GM23338 (cell line): Measurements from ENCODE around the gene SLC24A4. TPM values are rescaled to one million over a fixed set of nuclear protein-coding genes. Genes with fewer than 3 reads are reported as not detected.

Experiments
- ATAC-seq: fragments of 200-7000 bp; cut with Tn5 transposase; 3 replicates; pipeline ENCODE4 v1.9.1; 2020
- DNase-seq: peaks from one replicate; pipeline ENCODE4 v3.0.0-alpha.2; 2015; ENCODE audit warnings: low spot score
- H2AFZ ChIP-seq: fragments of 200-600 bp; sonication (generic); 2 replicates; pipeline ENCODE4 v1.8.0; 2016; ENCODE audit warnings: antibody characterized with exemption, mild to moderate bottlenecking, moderate library complexity
- H3F3A ChIP-seq: fragments of 200-600 bp; sonication (generic); replicated peaks from 2 replicates; pipeline ENCODE4 v1.8.0; 2017; ENCODE audit warnings: antibody characterized with exemption, mixed run types, low read depth
- H3K27ac ChIP-seq: fragments of 200-600 bp; sonication (generic); 2 replicates; pipeline ENCODE4 v1.6.1; 2016; ENCODE audit warnings: low read depth
- H3K27me3 ChIP-seq: fragments of 200-600 bp; sonication (generic); 2 replicates; pipeline ENCODE4 v1.8.0; 2016; ENCODE audit warnings: mild to moderate bottlenecking, mixed run types, moderate library complexity; ENCODE audit not compliant: insufficient read depth
- H3K36me3 ChIP-seq: fragments of 200-600 bp; sonication (generic); 2 replicates; pipeline ENCODE4 v1.8.0; 2016; ENCODE audit warnings: mild to moderate bottlenecking; ENCODE audit not compliant: insufficient read depth
- H3K4me1 ChIP-seq: fragments of 200-600 bp; sonication (generic); 2 replicates; pipeline ENCODE4 v1.8.0; 2016; ENCODE audit warnings: mild to moderate bottlenecking, moderate library complexity; ENCODE audit not compliant: insufficient read depth
- H3K4me2 ChIP-seq: fragments of 200-600 bp; sonication (generic); 2 replicates; pipeline ENCODE4 v1.7.1; 2017; ENCODE audit warnings: mixed run types
- H3K4me3 ChIP-seq: fragments of 200-600 bp; sonication (generic); 2 replicates; pipeline ENCODE4 v1.6.1; 2016; ENCODE audit warnings: mixed run types
- H3K79me2 ChIP-seq: fragments of 200-600 bp; sonication (generic); replicated peaks from 2 replicates; pipeline ENCODE4 v1.8.0; 2017; ENCODE audit warnings: mild to moderate bottlenecking; ENCODE audit not compliant: insufficient read depth
- H3K9me2 ChIP-seq: fragments of 200-600 bp; sonication (generic); 2 replicates; pipeline ENCODE4 v1.8.0; 2017; ENCODE audit not compliant: insufficient read depth
- H4K20me1 ChIP-seq: fragments of 200-600 bp; sonication (generic); replicated peaks from 2 replicates; pipeline ENCODE4 v1.8.0; 2017; ENCODE audit warnings: mild to moderate bottlenecking; ENCODE audit not compliant: insufficient read depth
- H3K27ac Mint-ChIP-seq: 2 replicates; pipeline ENCODE4 v1.8.0; 2020; ENCODE audit warnings: inconsistent platforms, mild to moderate bottlenecking, moderate library complexity, mixed read lengths
- H3K27me3 Mint-ChIP-seq: 3 replicates; pipeline ENCODE4 v1.8.0; 2022; ENCODE audit warnings: low read depth, mild to moderate bottlenecking, moderate library complexity, mixed read lengths, inconsistent platforms; ENCODE audit not compliant: insufficient read depth, poor library complexity
- H3K36me3 Mint-ChIP-seq: 3 replicates; pipeline ENCODE4 v1.8.0; 2021; ENCODE audit warnings: low read depth, mild to moderate bottlenecking, inconsistent platforms, moderate library complexity, mixed read lengths
- H3K4me1 Mint-ChIP-seq: 3 replicates; pipeline ENCODE4 v1.8.0; 2020; ENCODE audit warnings: mild to moderate bottlenecking, inconsistent platforms, mixed read lengths
- H3K4me3 Mint-ChIP-seq: 3 replicates; pipeline ENCODE4 v1.8.0; 2021; ENCODE audit warnings: moderate library complexity, mild to moderate bottlenecking, inconsistent platforms, mixed read lengths
- H3K9me3 Mint-ChIP-seq: 3 replicates; pipeline ENCODE4 v1.8.0; 2020; ENCODE audit warnings: moderate library complexity, mild to moderate bottlenecking, inconsistent platforms, mixed read lengths
- CREB1 ChIP-seq: fragments of 250-450 bp; sonication (Bioruptor Pico); IDR thresholded peaks from 2 replicates; pipeline ENCODE4 v1.5.0; 2020; ENCODE audit warnings: low read depth, mild to moderate bottlenecking, moderate library complexity
- EZH2 ChIP-seq: fragments of 200-600 bp; sonication (generic); IDR thresholded peaks from one replicate; pipeline ENCODE4 v1.8.0; 2017; ENCODE audit warnings: antibody characterized with exemption, mild to moderate bottlenecking, low read depth; ENCODE audit not compliant: unreplicated experiment
- EZH2phosphoT487 ChIP-seq: fragments of 200-600 bp; sonication (generic); IDR thresholded peaks from one replicate; pipeline ENCODE4 v1.8.1; 2018; ENCODE audit warnings: antibody characterized with exemption; ENCODE audit not compliant: unreplicated experiment
- JUNB ChIP-seq: IDR thresholded peaks from one replicate; pipeline ENCODE4 v1.6.1; 2016; ENCODE audit warnings: antibody characterized with exemption; ENCODE audit not compliant: unreplicated experiment
- NANOG ChIP-seq: IDR thresholded peaks from 2 replicates; pipeline ENCODE4 v1.6.1; 2016; ENCODE audit warnings: antibody characterized with exemption, borderline replicate concordance
- POLR2AphosphoS5 ChIP-seq: IDR thresholded peaks from 2 replicates; pipeline ENCODE4 v1.6.1; 2016; ENCODE audit warnings: antibody characterized with exemption, low read depth
- STAT1 ChIP-seq: IDR thresholded peaks from one replicate; pipeline ENCODE4 v1.6.1; 2016; ENCODE audit warnings: antibody characterized with exemption; ENCODE audit not compliant: unreplicated experiment
- ZNF114 ChIP-seq: fragments of 250-450 bp; sonication (Bioruptor Pico); IDR thresholded peaks from 2 replicates; pipeline ENCODE4 v1.5.0; 2020; ENCODE audit warnings: mild to moderate bottlenecking, moderate library complexity
- ZNF331 ChIP-seq: fragments of 250-450 bp; sonication (Bioruptor Pico); IDR thresholded peaks from 2 replicates; pipeline ENCODE4 v1.5.0; 2020; ENCODE audit warnings: low read depth, mild to moderate bottlenecking, moderate library complexity
- polyA plus RNA-seq: library from polyadenylated mRNA; unstranded; fragments of >200 nt; fragmentation: Nextera tagmentation; extraction: Ambion mirVana; gene quantifications from 2 replicates; pipeline ENCODE4 v1.2.1, GENCODE V29; 2016
- total RNA-seq: library from RNA; depleted of rRNA; stranded (reverse); fragments of >200 nt; shearing (Covaris generic); gene quantifications from 2 replicates; pipeline ENCODE4 v1.2.3, GENCODE V29; 2014
- TF ChIP-seq, protein P1 (sequence below): IDR thresholded peaks from one replicate; pipeline ENCODE4 v1.6.1; 2018; ENCODE audit warnings: antibody characterized with exemption; ENCODE audit not compliant: unreplicated experiment
- TF ChIP-seq, protein P2 (sequence below): fragments of 250-450 bp; sonication (Bioruptor Pico); IDR thresholded peaks from 2 replicates; pipeline ENCODE4 v1.5.0; 2020; ENCODE audit warnings: mild to moderate bottlenecking, moderate library complexity
- TF ChIP-seq, protein P3 (sequence below), 2 experiments: fragments of 200-600 bp in 1 of 2; sonication (generic) in 1 of 2; conservative IDR thresholded peaks; 2 replicates each; pipeline versions ENCODE4 v1.5.1 to v1.6.1; 2016 to 2017; ENCODE audit warnings: antibody characterized with exemption in 2 of 2, low read depth in 2 of 2, mild to moderate bottlenecking in 2 of 2, moderate library complexity in 1 of 2

The SLC24A4 gene
- total and polyA plus RNA-seq, 2 experiments from 2014 or later, result 0.06 to 0.38 TPM

DNA sequence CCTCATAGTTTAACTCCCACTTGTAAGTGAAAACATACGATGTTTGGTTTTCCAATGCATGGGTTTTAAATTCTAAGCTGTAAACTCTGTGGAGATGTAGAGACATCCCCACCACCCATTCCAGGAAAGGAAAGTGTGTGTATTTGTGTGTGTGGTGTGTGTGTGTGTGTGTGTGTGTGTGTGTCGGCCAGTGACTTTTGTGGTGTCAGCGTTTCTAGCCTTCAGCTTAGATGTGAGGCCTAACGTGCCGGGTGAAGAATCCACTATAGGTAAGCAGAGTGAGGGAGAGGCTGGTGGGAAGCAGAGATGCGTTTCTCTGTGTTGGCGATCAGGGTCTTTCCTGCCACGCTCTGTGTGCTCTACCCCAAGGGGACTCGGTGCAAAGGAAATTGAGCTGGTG, 93.0 kb downstream of the SLC24A4 start:
- Histone ChIP-seq H3K79me2 (no peaks in the 10 kb centered on the region), H3K36me3 (no peaks in the 10 kb centered on the region), H3K9me2 (no peaks in the 10 kb centered on the region), H3K27ac (no peak overlapping the region), H2AFZ (no peak overlapping the region), H3K27me3 (no peaks in the 10 kb centered on the region), H4K20me1 (no peaks in the 10 kb centered on the region), H3K4me2 (no peak overlapping the region), H3K4me3 (no peak overlapping the region), H3K4me1 (no peaks in the 10 kb centered on the region), H3F3A (no peaks in the 10 kb centered on the region)
- Mint-ChIP-seq H3K4me1 (no peaks in the 10 kb centered on the region), H3K9me3 (peaks cover 2% of the 10 kb centered on the region; the same call in 1 of the 3 replicates), H3K27me3 (no peaks in the 10 kb centered on the region), H3K4me3 (no peak overlapping the region), H3K27ac (no peak overlapping the region), H3K36me3 (no peaks in the 10 kb centered on the region)
- DNase-seq (no peak), ATAC-seq (no peak)
- TF ChIP-seq POLR2AphosphoS5 (no peak), STAT1 (no peak), JUNB (no peak), CREB1 (CRISPR knock-in tag) (no peak), ZNF331 (CRISPR knock-in tag) (no peak), EZH2 (no peak), EZH2phosphoT487 (no peak), NANOG (no peak), ZNF114 (CRISPR knock-in tag) (no peak)
- TF ChIP-seq, protein P1, sequence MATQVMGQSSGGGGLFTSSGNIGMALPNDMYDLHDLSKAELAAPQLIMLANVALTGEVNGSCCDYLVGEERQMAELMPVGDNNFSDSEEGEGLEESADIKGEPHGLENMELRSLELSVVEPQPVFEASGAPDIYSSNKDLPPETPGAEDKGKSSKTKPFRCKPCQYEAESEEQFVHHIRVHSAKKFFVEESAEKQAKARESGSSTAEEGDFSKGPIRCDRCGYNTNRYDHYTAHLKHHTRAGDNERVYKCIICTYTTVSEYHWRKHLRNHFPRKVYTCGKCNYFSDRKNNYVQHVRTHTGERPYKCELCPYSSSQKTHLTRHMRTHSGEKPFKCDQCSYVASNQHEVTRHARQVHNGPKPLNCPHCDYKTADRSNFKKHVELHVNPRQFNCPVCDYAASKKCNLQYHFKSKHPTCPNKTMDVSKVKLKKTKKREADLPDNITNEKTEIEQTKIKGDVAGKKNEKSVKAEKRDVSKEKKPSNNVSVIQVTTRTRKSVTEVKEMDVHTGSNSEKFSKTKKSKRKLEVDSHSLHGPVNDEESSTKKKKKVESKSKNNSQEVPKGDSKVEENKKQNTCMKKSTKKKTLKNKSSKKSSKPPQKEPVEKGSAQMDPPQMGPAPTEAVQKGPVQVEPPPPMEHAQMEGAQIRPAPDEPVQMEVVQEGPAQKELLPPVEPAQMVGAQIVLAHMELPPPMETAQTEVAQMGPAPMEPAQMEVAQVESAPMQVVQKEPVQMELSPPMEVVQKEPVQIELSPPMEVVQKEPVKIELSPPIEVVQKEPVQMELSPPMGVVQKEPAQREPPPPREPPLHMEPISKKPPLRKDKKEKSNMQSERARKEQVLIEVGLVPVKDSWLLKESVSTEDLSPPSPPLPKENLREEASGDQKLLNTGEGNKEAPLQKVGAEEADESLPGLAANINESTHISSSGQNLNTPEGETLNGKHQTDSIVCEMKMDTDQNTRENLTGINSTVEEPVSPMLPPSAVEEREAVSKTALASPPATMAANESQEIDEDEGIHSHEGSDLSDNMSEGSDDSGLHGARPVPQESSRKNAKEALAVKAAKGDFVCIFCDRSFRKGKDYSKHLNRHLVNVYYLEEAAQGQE, result no peak
- TF ChIP-seq, protein P2, sequence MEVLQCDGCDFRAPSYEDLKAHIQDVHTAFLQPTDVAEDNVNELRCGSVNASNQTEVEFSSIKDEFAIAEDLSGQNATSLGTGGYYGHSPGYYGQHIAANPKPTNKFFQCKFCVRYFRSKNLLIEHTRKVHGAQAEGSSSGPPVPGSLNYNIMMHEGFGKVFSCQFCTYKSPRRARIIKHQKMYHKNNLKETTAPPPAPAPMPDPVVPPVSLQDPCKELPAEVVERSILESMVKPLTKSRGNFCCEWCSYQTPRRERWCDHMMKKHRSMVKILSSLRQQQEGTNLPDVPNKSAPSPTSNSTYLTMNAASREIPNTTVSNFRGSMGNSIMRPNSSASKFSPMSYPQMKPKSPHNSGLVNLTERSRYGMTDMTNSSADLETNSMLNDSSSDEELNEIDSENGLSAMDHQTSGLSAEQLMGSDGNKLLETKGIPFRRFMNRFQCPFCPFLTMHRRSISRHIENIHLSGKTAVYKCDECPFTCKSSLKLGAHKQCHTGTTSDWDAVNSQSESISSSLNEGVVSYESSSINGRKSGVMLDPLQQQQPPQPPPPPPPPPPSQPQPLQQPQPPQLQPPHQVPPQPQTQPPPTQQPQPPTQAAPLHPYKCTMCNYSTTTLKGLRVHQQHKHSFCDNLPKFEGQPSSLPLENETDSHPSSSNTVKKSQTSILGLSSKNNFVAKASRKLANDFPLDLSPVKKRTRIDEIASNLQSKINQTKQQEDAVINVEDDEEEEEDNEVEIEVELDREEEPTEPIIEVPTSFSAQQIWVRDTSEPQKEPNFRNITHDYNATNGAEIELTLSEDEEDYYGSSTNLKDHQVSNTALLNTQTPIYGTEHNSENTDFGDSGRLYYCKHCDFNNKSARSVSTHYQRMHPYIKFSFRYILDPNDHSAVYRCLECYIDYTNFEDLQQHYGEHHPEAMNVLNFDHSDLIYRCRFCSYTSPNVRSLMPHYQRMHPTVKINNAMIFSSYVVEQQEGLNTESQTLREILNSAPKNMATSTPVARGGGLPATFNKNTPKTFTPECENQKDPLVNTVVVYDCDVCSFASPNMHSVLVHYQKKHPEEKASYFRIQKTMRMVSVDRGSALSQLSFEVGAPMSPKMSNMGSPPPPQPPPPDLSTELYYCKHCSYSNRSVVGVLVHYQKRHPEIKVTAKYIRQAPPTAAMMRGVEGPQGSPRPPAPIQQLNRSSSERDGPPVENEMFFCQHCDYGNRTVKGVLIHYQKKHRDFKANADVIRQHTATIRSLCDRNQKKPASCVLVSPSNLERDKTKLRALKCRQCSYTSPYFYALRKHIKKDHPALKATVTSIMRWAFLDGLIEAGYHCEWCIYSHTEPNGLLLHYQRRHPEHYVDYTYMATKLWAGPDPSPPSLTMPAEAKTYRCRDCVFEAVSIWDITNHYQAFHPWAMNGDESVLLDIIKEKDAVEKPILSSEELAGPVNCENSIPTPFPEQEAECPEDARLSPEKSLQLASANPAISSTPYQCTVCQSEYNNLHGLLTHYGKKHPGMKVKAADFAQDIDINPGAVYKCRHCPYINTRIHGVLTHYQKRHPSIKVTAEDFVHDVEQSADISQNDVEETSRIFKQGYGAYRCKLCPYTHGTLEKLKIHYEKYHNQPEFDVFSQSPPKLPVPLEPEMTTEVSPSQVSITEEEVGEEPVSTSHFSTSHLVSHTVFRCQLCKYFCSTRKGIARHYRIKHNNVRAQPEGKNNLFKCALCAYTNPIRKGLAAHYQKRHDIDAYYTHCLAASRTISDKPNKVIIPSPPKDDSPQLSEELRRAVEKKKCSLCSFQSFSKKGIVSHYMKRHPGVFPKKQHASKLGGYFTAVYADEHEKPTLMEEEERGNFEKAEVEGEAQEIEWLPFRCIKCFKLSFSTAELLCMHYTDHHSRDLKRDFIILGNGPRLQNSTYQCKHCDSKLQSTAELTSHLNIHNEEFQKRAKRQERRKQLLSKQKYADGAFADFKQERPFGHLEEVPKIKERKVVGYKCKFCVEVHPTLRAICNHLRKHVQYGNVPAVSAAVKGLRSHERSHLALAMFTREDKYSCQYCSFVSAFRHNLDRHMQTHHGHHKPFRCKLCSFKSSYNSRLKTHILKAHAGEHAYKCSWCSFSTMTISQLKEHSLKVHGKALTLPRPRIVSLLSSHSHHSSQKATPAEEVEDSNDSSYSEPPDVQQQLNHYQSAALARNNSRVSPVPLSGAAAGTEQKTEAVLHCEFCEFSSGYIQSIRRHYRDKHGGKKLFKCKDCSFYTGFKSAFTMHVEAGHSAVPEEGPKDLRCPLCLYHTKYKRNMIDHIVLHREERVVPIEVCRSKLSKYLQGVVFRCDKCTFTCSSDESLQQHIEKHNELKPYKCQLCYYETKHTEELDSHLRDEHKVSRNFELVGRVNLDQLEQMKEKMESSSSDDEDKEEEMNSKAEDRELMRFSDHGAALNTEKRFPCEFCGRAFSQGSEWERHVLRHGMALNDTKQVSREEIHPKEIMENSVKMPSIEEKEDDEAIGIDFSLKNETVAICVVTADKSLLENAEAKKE (CRISPR knock-in tag), result no peak
- TF ChIP-seq, protein P3, sequence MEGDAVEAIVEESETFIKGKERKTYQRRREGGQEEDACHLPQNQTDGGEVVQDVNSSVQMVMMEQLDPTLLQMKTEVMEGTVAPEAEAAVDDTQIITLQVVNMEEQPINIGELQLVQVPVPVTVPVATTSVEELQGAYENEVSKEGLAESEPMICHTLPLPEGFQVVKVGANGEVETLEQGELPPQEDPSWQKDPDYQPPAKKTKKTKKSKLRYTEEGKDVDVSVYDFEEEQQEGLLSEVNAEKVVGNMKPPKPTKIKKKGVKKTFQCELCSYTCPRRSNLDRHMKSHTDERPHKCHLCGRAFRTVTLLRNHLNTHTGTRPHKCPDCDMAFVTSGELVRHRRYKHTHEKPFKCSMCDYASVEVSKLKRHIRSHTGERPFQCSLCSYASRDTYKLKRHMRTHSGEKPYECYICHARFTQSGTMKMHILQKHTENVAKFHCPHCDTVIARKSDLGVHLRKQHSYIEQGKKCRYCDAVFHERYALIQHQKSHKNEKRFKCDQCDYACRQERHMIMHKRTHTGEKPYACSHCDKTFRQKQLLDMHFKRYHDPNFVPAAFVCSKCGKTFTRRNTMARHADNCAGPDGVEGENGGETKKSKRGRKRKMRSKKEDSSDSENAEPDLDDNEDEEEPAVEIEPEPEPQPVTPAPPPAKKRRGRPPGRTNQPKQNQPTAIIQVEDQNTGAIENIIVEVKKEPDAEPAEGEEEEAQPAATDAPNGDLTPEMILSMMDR (conservative IDR thresholded peaks at IDR 0.05; ENCODE audit: low read depth in 2 of 2), result no peak
